Body of pancreas (tissue), 4 donors: Measurements from ENCODE around the gene OR52L1. TPM values are rescaled to one million over a fixed set of nuclear protein-coding genes. Genes with fewer than 3 reads are reported as not detected.

Experiments used
- ATAC-seq: fragments of 150-250 bp; one replicate; pipeline ENCODE4 v1.9.1; 2016
- DNase-seq, 4 donors: peaks; one replicate each; pipeline ENCODE4 v3.0.0-alpha.2; 2019
- H3K27ac ChIP-seq, 4 donors: fragments of 200-600 bp; sonication (generic); 1 replicate in 3 of 4; 2 replicates in 1 of 4; pipeline versions ENCODE4 v1.5.1 to v1.6.1; 2016 to 2019; ENCODE audit warnings: mild to moderate bottlenecking in 1 of 4, mixed read lengths in 1 of 4, moderate library complexity in 1 of 4
- H3K27me3 ChIP-seq, 2 donors: fragments of 200-600 bp; sonication (generic); one replicate each; pipeline ENCODE4 v1.6.0; 2016; ENCODE audit warnings: mild to moderate bottlenecking in 1 of 2
- H3K36me3 ChIP-seq, 2 donors: fragments of 200-600 bp; sonication (generic); replicated peaks in 1 of 2; 2 replicates each; pipeline ENCODE4 v1.5.1; 2016; ENCODE audit warnings: low read depth in 2 of 2; ENCODE audit not compliant: insufficient read depth in 1 of 2
- H3K4me1 ChIP-seq: fragments of 200-600 bp; sonication (generic); one replicate; pipeline ENCODE4 v1.6.0; 2016
- H3K4me3 ChIP-seq, 2 donors: fragments of 200-600 bp; sonication (generic); 1 replicate in 1 of 2; 2 replicates in 1 of 2; pipeline ENCODE4 v1.5.1; 2016 to 2019
- H3K9me3 ChIP-seq, 3 donors: fragments of 200-600 bp; sonication (generic); 1 replicate in 2 of 3; 2 replicates in 1 of 3; pipeline ENCODE4 v1.5.1; 2016
- POLR2A ChIP-seq, 3 donors: fragments of 450-650 bp; IDR thresholded peaks; one replicate each; pipeline ENCODE4 v1.6.1; 2016; ENCODE audit warnings: antibody characterized with exemption in 3 of 3, mild to moderate bottlenecking in 2 of 3
- WGBS, 2 donors: methylation state at CpG; one replicate each; pipeline ENCODE4 v1.1.5; 2017; 5-methylcytosine and 5-hydroxymethylcytosine counted together
- intact Hi-C: fragments of 100-400 bp; cut with DNase I; formaldehyde crosslinking; loops from one replicate; pipeline ENCODE4 v1.15.1; 2023
- total RNA-seq, 2 donors: library from RNA; depleted of rRNA; stranded (reverse); fragments of >200 nt; gene quantifications; one replicate each; pipeline ENCODE4 v1.1.0, GENCODE V29; 2016
- TF ChIP-seq, protein P1 (sequence below), 7 experiments: fragments of 450-650 bp in 4 of 7; fragments of 200-600 bp in 3 of 7; sonication (generic) in 3 of 7; IDR thresholded peaks; one replicate each; pipeline ENCODE4 v1.5.1; 2016 to 2019; ENCODE audit warnings: antibody characterized with exemption in 7 of 7

The OR52L1 gene
- total RNA-seq, 2 donors from 2014 or later = not detected

GRCh38 chr11:6002202-6002699, 15.5 kb upstream of the OR52L1 start:
- TF ChIP-seq POLR2A (IDR thresholded peaks at IDR 0.05) = no peak
- TF ChIP-seq, protein P1, sequence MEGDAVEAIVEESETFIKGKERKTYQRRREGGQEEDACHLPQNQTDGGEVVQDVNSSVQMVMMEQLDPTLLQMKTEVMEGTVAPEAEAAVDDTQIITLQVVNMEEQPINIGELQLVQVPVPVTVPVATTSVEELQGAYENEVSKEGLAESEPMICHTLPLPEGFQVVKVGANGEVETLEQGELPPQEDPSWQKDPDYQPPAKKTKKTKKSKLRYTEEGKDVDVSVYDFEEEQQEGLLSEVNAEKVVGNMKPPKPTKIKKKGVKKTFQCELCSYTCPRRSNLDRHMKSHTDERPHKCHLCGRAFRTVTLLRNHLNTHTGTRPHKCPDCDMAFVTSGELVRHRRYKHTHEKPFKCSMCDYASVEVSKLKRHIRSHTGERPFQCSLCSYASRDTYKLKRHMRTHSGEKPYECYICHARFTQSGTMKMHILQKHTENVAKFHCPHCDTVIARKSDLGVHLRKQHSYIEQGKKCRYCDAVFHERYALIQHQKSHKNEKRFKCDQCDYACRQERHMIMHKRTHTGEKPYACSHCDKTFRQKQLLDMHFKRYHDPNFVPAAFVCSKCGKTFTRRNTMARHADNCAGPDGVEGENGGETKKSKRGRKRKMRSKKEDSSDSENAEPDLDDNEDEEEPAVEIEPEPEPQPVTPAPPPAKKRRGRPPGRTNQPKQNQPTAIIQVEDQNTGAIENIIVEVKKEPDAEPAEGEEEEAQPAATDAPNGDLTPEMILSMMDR (IDR thresholded peaks at IDR 0.05) = no peak
- ATAC-seq = no peak
- Histone ChIP-seq H3K36me3 (no peaks in the 10 kb centered on the region), H3K4me1 (no peaks in the 10 kb centered on the region), H3K27me3 (no peaks in the 10 kb centered on the region), H3K27ac (no peak overlapping the region), H3K9me3 (no peaks in the 10 kb centered on the region), H3K4me3 (no peak overlapping the region)
- intact Hi-C loops = no loop called here
- WGBS, 2 donors = 65 to 69% methylated on average over 7 of the region's 7 CpGs
- no peak for DNase-seq

GRCh38 chr11:5994791-5995190, 8.0 kb upstream of the OR52L1 start:
- Histone ChIP-seq H3K9me3 (no peaks in the 10 kb centered on the region), H3K27ac (no peak overlapping the region), H3K4me1 (no peaks in the 10 kb centered on the region), H3K4me3 (no peak overlapping the region), H3K36me3 (no peaks in the 10 kb centered on the region), H3K27me3 (no peaks in the 10 kb centered on the region)
- TF ChIP-seq, protein P1 (IDR thresholded peaks at IDR 0.05) = no peak
- no peak for TF ChIP-seq POLR2A (IDR thresholded peaks at IDR 0.05)
- ATAC-seq (no peak), DNase-seq (no peak)
- intact Hi-C loops = no loop called here
- WGBS, 2 donors = 78 to 92% methylated on average over 11 to 14 of the region's 14 CpGs

- peak in 1 of 4 donors; percentile 20 for DNase-seq
Measured at GRCh38 chr11:5992604-5993251, 5.9 kb upstream of the OR52L1 start.

GRCh38 chr11:5992150-5992549, 5.4 kb upstream of the OR52L1 start:
- no peak overlapping the region for H3K4me3 ChIP-seq
- no peaks in the 10 kb centered on the region for H3K36me3 ChIP-seq
- intact Hi-C loops = no loop called here
- no peaks in the 10 kb centered on the region for H3K27me3 ChIP-seq
- ATAC-seq (no peak), DNase-seq (no peak)
- 51 to 59% methylated on average over 3 of the region's 3 CpGs for WGBS, 2 donors
- no peak for TF ChIP-seq POLR2A (IDR thresholded peaks at IDR 0.05)
- TF ChIP-seq, protein P1 (IDR thresholded peaks at IDR 0.05) = no peak
- H3K27ac ChIP-seq = no peak overlapping the region
- no peaks in the 10 kb centered on the region for H3K4me1 ChIP-seq
- no peaks in the 10 kb centered on the region for H3K9me3 ChIP-seq

More at GRCh38 chr11:5992604-5993251, 5.9 kb upstream of the OR52L1 start:
- intact Hi-C loops = no loop called here
- Histone ChIP-seq H3K36me3 (no peaks in the 10 kb centered on the region), H3K4me1 (no peaks in the 10 kb centered on the region), H3K4me3 (no peak overlapping the region), H3K27me3 (no peaks in the 10 kb centered on the region), H3K27ac (no peak overlapping the region), H3K9me3 (no peaks in the 10 kb centered on the region)
- 51 to 62% methylated on average over 3 of the region's 3 CpGs for WGBS, 2 donors
- TF ChIP-seq, protein P1 (IDR thresholded peaks at IDR 0.05) = peak in 6 of 7 experiments; percentile 50 to 60 (median 52)
- no peak for TF ChIP-seq POLR2A (IDR thresholded peaks at IDR 0.05)
- ATAC-seq = peak; percentile 48

- Histone ChIP-seq H3K4me3 (no peak overlapping the region), H3K9me3 (no peaks in the 10 kb centered on the region), H3K27ac (no peak overlapping the region), H3K4me1 (no peaks in the 10 kb centered on the region), H3K27me3 (no peaks in the 10 kb centered on the region), H3K36me3 (no peaks in the 10 kb centered on the region)
- ATAC-seq = no peak
- WGBS, 2 donors = 42 to 53% methylated on average over 4 of the region's 4 CpGs
- intact Hi-C loops = no loop called here
- TF ChIP-seq POLR2A (IDR thresholded peaks at IDR 0.05) = no peak
- TF ChIP-seq, protein P1 (IDR thresholded peaks at IDR 0.05) = no peak
- DNase-seq = no peak
Measured at GRCh38 chr11:5989203-5989602, 2.4 kb upstream of the OR52L1 start.
